ENCODE measurements around the gene HHAT. TPM values are rescaled to one million over a fixed set of nuclear protein-coding genes. Genes with fewer than 3 reads are reported as not detected.

HHAT gene
- total and polyA plus RNA-seq, 2 of the 4 experiments (the other 2 are of a cell fraction), result 1.7 to 2.5 TPM

DNA sequence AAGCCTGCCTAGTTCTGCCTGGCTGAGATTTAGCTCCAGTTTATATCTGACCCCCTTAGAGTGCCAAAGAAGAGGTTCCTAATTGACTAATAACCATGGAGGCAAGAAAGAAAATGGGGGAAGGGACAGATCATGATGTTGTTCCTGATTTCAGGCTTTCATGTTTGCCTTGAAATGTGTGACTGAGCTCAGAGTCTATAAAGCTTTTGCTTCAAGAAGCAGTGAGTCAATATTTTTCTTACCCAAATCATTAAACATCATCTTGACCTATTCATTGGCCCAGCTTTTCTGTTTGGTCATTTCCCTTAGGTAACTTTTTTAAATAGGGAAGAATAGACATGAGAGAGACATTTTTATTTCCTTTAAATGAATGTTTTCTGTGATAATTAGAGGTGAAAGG, 55.9 kb downstream of the HHAT start:
- peak; percentile 79 for DNase-seq
- Histone ChIP-seq H2AK9ac (replicated peaks; ENCODE audit: low read depth, low read length, poor library complexity) (peak overlapping the region; percentile 56), H3K9me3 (ENCODE audit: control insufficient read depth, insufficient read depth, low read length) (no peaks in the 10 kb centered on the region), H3K14ac (replicated peaks; ENCODE audit: low read depth, low read length) (no peak overlapping the region), H3K4me2 (ENCODE audit: low read depth, low read length) (no peak overlapping the region), H3K18ac (ENCODE audit: low read depth, low read length) (peak overlapping the region; percentile 51; the same call in 1 of the 2 replicates), H4K5ac (ENCODE audit: low read depth, low read length) (no peak overlapping the region), H3K4me3 (ENCODE audit: insufficient read depth, low read depth, low read length) (no peak overlapping the region), H3K56ac (ENCODE audit: extremely low read depth, insufficient read depth, low read length) (no peak overlapping the region), H2BK20ac (ENCODE audit: low read depth, low read length) (no peak overlapping the region), H2AFZ (replicated peaks; ENCODE audit: low read length, poor library complexity) (no peak overlapping the region), H2AK5ac (ENCODE audit: low read depth, low read length) (no peak overlapping the region; the same call in 1 of the 2 replicates), H4K91ac (ENCODE audit: insufficient read depth, low read depth, low read length) (no peak overlapping the region), H3K27ac (ENCODE audit: insufficient read depth, low read length) (no peak overlapping the region), H3K9ac (ENCODE audit: low read depth, low read length) (no peak overlapping the region), H2BK120ac (ENCODE audit: low read depth, low read length) (peak overlapping the region; percentile 32; the same call in 1 of the 2 replicates), H2BK5ac (ENCODE audit: low read depth, low read length, poor library complexity, severe bottlenecking) (no peak overlapping the region), H2BK15ac (ENCODE audit: low read depth, low read length) (0 out of 3 replicates have a peak overlapping the region, but pooled peaks have one; percentile 8), H3K4ac (ENCODE audit: low read depth, low read length) (no peak overlapping the region; the same call in 1 of the 2 replicates), H3K36me3 (ENCODE audit: control insufficient read depth, insufficient read depth, low read length) (no peaks in the 10 kb centered on the region), H3K23ac (ENCODE audit: low read depth, low read length) (no peak overlapping the region), H3K27me3 (ENCODE audit: control insufficient read depth, insufficient read depth, low read length) (no peaks in the 10 kb centered on the region), H4K8ac (ENCODE audit: low read depth in 2 of 2, low read length in 2 of 2) (peak overlapping the region in 1 of 2 experiments; percentile 52; a peak in 1 of 4 replicates), H3K9me1 (ENCODE audit: insufficient read depth, low read length) (0 out of 2 replicates have a peak, but pooled peaks cover 10% of the 10 kb centered on the region), H4K20me1 (ENCODE audit: insufficient read depth, low read length) (no peaks in the 10 kb centered on the region), H3K4me1 (ENCODE audit: control insufficient read depth, insufficient read depth, low read length) (peaks cover 3% of the 10 kb centered on the region), H3K79me1 (ENCODE audit: low read depth in 1 of 2, low read length in 2 of 2) (no peaks in the 10 kb centered on the region)
- BruUV-seq (replicated peaks), result no TSS peak
- dilution Hi-C loops (cut with HindIII; ENCODE audit: low sequenced_read_pairs, unreplicated experiment), result no loop called here
- TF ChIP-seq FOS (IDR thresholded peaks at IDR 0.05; ENCODE audit: low read depth, low read length), result 0 out of 2 replicates have a peak, but pooled peaks have one; percentile 31
- no peak for TF ChIP-seq CHD1 (IDR thresholded peaks at IDR 0.05; ENCODE audit: low read depth, low read length)
- ATAC-seq (ENCODE audit: low read depth), result peak; percentile 80
- in situ Hi-C loops (cut with MboI; ENCODE audit: low sequenced_read_pairs), result no loop called here
- intact Hi-C loops (cut with micrococcal nuclease), result no loop called here
- POLR2A ChIA-PET (ENCODE audit: unreplicated experiment), result no interaction called here
- CTCF ChIA-PET, result interaction anchor here (0.6 to 1.5 kb wide), 3 partner anchors 11 to 959 kb away, joined by 3 to 4 read pairs (median 4); no protein-coding TSS in a partner anchor
